Bronchial epithelial cell (primary cell): ENCODE data around the gene ZNF836. TPM values are rescaled to one million over a fixed set of nuclear protein-coding genes. Genes with fewer than 3 reads are reported as not detected.
A peak's percentile ranks its signal among the peaks of the same experiment; 100 is the strongest.

Source experiments
- DNase-seq: peaks from one replicate; pipeline ENCODE4 v3.0.0-alpha.2; 2010; ENCODE audit warnings: low read depth
- FAIRE-seq: peaks from 2 replicates; lab custom pipeline; 2011; peaks lifted over from hg19 to GRCh38; lab: Jason Lieb, UNC
- H3K27me3 ChIP-seq: 2 replicates; pipeline ENCODE4 v1.5.1; 2011; ENCODE audit warnings: low read length; ENCODE audit not compliant: control insufficient read depth, insufficient read depth
- H3K36me3 ChIP-seq: 2 replicates; pipeline ENCODE4 v1.5.1; 2011; ENCODE audit warnings: low read length; ENCODE audit not compliant: control insufficient read depth, insufficient read depth
- H3K4me3 ChIP-seq: 2 replicates; pipeline ENCODE4 v1.5.1; 2011; ENCODE audit warnings: mild to moderate bottlenecking, low read depth, low read length, control low read depth
- CTCF ChIP-seq: IDR thresholded peaks from 2 replicates; pipeline ENCODE4 v1.5.1; 2011; ENCODE audit warnings: mild to moderate bottlenecking, moderate library complexity, low read length, control low read depth, inconsistent platforms; ENCODE audit not compliant: insufficient read depth, severe bottlenecking
- total RNA-seq: library from RNA; depleted of rRNA; stranded (reverse); fragments of >200 nt; gene quantifications from 2 replicates; pipeline ENCODE4 v1.2.1, GENCODE V29; 2014

The ZNF836 gene
- total RNA-seq, result 6.1 and 6.3 TPM in 2 replicates

- DNase-seq (peak; percentile 71), FAIRE-seq (peak; percentile 55)
- Histone ChIP-seq H3K27me3 (no peaks in the 10 kb centered on the region), H3K4me3 (peak within 1 kb of the TSS; percentile 84), H3K36me3 (peaks cover 6% of the 10 kb centered on the region)
- no peak for TF ChIP-seq CTCF
These were observed at the start of gene ZNF836 for GRCh38 chr19:52171321-52172169. TSS of gene ZNF836 (minus strand) at chr19:52171621. CDS start at chr19:52168072, 3,549 bp downstream.

GRCh38 chr19:52221031-52221430 lies 49.6 kb upstream of the ZNF836 start:
- H3K36me3 ChIP-seq, result peaks cover 54% of the 10 kb centered on the region
- FAIRE-seq (no peak), DNase-seq (no peak)
- H3K27me3 ChIP-seq, result no peaks in the 10 kb centered on the region
- no peak for TF ChIP-seq CTCF
- H3K4me3 ChIP-seq, result no peak overlapping the region

GRCh38 chr19:52219611-52220010 lies 48.2 kb upstream of the ZNF836 start:
- no peaks in the 10 kb centered on the region for H3K27me3 ChIP-seq
- no peak for TF ChIP-seq CTCF
- DNase-seq (no peak), FAIRE-seq (no peak)
- no peak overlapping the region for H3K4me3 ChIP-seq
- peaks cover 58% of the 10 kb centered on the region for H3K36me3 ChIP-seq

GRCh38 chr19:52217576-52217975 lies 46.2 kb upstream of the ZNF836 start:
- FAIRE-seq (no peak), DNase-seq (no peak)
- no peaks in the 10 kb centered on the region for H3K27me3 ChIP-seq
- peaks cover 63% of the 10 kb centered on the region for H3K36me3 ChIP-seq
- H3K4me3 ChIP-seq, result no peak overlapping the region
- TF ChIP-seq CTCF, result no peak

- Histone ChIP-seq H3K36me3 (peaks cover 67% of the 10 kb centered on the region), H3K4me3 (no peak overlapping the region), H3K27me3 (no peaks in the 10 kb centered on the region)
- TF ChIP-seq CTCF, result no peak
- DNase-seq (no peak), FAIRE-seq (no peak)
These were observed 45.0 kb upstream of the ZNF836 start for GRCh38 chr19:52216401-52216800.
